Measurements from ENCODE around the gene FANK1.

DNA sequence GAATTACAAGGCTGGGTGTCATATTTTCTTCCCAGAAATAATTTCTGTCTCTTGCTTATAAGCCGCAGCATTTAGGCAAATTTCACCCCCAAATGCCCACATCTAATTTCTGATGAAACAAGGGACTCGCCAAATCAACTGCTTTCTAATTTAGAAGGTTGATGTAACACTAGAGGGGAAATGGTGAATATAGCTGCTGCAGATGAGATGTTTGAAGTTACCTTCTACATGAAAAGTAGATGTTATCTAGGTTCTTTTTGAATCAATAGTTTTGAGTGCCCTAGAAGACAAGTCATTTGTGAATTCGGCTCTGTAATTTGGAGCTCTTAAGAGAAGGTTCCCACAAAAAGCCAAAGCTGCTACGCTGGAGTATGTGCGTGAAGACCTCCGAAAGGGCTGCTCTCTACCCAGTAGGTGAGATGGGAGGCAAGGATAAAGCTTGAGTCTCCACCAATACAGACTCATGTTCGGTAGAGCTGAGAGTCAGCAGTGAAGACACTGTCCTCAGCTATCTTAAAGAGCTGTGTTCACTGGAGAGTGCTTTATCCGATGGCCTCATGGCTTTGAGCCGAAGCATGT, 99.5 kb downstream of the FANK1 start:
- TF ChIP-seq FOXM1 (IDR thresholded peaks at IDR 0.05; ENCODE audit: borderline replicate concordance) = no peak
- TF ChIP-seq BHLHE40 (IDR thresholded peaks at IDR 0.05; ENCODE audit: borderline replicate concordance) = no peak
- no peak for TF ChIP-seq CTBP1 (IDR thresholded peaks at IDR 0.05; ENCODE audit: borderline replicate concordance)
- TF ChIP-seq LEF1 (IDR thresholded peaks at IDR 0.05; ENCODE audit: borderline replicate concordance) = no peak
